Kidney epithelial cell (primary cell): ENCODE measurements around the gene DENND2A. TPM values are rescaled to one million over a fixed set of nuclear protein-coding genes. Genes with fewer than 3 reads are reported as not detected.
"Not testable (repeated sequence)": the region's sequence is repeated elsewhere in the genome, so short reads cannot be mapped to it uniquely, and the experiment has no call there.

ENCODE experiments used
- DNase-seq: peaks from one replicate; pipeline ENCODE4 v3.0.0-alpha.2; 2010; ENCODE audit warnings: low read depth
- H3K27me3 ChIP-seq: 2 replicates; pipeline ENCODE4 v1.6.0; 2011; ENCODE audit warnings: low read length; ENCODE audit not compliant: control insufficient read depth, insufficient read depth
- H3K36me3 ChIP-seq: 2 replicates; pipeline ENCODE4 v1.5.1; 2011; ENCODE audit warnings: low read length; ENCODE audit not compliant: control insufficient read depth, insufficient read depth
- H3K4me3 ChIP-seq: 2 replicates; pipeline ENCODE4 v1.5.1; 2011; ENCODE audit warnings: low read depth, mild to moderate bottlenecking, control low read depth, low read length
- total RNA-seq: library from RNA; depleted of rRNA; stranded (reverse); fragments of >200 nt; gene quantifications from 2 replicates; pipeline ENCODE4 v1.2.3, GENCODE V29; 2015
- TF ChIP-seq, protein P1 (sequence below): IDR thresholded peaks from 2 replicates; pipeline ENCODE4 v1.5.1; 2011; ENCODE audit warnings: mild to moderate bottlenecking, moderate library complexity, low read length, control low read depth, inconsistent platforms; ENCODE audit not compliant: insufficient read depth, poor library complexity, severe bottlenecking

The DENND2A gene
- total RNA-seq, 1 donor from 2014 or later, result 14.8 TPM

DNA sequence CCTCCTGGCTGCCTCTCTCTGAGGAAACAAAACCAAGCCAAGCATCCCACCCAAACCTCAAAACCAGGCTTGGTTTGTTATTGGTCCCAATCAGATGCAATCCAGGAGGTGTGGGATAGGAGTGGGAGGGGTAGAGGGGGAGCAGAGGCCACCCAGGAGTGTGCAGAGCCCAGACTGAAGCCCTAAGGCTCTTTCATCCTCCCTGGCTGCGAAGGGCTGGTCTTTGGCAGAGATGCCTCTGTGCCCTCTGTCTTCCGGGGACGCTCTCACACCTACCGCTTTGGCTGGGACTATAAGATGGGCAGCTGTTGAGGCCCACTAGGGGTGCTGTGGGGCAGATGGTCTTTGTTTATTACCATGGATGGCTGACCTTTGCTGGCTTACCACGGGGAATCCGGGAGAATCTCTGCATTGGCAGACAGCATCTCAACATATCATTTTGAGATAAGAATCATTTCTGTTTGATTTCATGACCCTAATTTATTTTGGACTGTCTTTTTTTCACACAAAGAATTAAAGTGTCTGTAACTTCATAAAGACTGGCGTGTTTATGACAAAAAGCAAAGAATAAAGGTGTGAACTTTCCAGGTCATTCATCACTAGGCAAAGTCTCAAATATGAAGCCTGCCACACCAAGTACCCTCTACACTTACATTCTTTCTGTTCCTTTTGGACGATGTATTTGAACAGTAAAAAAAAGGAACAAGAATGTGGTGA lies 6.5 kb upstream of the DENND2A start:
- DNase-seq, result no peak
- TF ChIP-seq, protein P1, sequence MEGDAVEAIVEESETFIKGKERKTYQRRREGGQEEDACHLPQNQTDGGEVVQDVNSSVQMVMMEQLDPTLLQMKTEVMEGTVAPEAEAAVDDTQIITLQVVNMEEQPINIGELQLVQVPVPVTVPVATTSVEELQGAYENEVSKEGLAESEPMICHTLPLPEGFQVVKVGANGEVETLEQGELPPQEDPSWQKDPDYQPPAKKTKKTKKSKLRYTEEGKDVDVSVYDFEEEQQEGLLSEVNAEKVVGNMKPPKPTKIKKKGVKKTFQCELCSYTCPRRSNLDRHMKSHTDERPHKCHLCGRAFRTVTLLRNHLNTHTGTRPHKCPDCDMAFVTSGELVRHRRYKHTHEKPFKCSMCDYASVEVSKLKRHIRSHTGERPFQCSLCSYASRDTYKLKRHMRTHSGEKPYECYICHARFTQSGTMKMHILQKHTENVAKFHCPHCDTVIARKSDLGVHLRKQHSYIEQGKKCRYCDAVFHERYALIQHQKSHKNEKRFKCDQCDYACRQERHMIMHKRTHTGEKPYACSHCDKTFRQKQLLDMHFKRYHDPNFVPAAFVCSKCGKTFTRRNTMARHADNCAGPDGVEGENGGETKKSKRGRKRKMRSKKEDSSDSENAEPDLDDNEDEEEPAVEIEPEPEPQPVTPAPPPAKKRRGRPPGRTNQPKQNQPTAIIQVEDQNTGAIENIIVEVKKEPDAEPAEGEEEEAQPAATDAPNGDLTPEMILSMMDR, result peak; percentile 84
- Histone ChIP-seq H3K27me3 (no peaks in the 10 kb centered on the region), H3K36me3 (no peaks in the 10 kb centered on the region), H3K4me3 (no peak overlapping the region)

DNA sequence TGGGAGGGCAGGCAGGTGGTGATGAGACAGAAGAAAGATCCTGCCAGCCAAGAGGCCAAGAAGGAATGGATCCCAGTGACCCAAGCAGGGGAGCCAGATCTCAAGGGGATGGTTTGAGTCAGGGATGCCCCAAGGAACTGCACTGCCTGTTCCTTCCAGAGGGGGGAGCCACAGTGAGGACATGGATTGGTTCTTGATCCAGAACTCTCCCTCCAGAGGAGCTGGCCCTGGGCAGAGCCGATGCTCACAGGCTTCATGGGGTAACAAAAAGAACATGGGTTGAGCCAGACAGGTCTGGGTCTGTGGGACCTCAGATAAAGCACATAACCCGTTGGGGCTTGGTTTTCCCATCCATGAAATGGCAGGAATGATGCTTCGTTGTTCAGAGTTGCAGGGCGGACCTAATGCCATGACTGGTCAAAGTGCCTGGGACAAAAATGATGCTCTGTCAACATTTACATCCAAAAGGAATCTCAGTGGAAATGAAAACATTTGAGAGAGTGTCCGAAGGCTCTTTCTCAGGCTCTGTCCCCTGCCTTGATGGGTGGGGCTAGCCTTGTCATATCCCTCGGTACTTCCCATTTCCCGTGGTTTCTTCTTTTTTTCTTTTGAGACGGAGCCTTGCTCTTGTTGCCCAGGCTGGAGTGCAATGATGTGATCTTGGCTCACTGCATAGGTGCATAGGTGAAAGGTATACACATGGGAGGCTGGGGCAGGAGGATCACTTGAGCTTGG lies 4.7 kb upstream of the DENND2A start:
- TF ChIP-seq, protein P1, result peak; percentile 29
- no peaks in the 10 kb centered on the region for H3K27me3 ChIP-seq
- no peaks in the 10 kb centered on the region for H3K36me3 ChIP-seq
- no peak overlapping the region for H3K4me3 ChIP-seq
- no peak for DNase-seq

DNA sequence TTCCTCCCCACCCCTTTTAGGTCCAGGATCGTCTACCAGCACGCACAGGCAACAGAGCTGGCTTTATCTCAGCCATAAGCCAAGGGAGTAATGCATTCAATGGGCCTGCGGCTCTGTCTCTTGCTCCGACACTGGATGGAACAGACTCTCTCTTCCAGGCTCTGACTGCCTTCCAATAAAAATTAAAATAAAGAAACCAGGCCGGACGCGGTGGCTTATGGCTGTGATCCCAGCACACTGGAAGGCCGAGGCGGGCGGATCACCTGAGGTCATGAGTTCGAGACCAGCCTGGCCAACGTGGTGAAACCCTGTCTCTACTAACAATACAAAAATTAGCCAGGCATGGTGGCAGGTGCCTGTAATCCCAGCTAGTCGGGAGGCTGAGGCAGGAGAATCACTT lies 4.1 kb upstream of the DENND2A start:
- H3K27me3 ChIP-seq, DNase-seq, H3K36me3 ChIP-seq, H3K4me3 ChIP-seq: not testable (repeated sequence)

DNA sequence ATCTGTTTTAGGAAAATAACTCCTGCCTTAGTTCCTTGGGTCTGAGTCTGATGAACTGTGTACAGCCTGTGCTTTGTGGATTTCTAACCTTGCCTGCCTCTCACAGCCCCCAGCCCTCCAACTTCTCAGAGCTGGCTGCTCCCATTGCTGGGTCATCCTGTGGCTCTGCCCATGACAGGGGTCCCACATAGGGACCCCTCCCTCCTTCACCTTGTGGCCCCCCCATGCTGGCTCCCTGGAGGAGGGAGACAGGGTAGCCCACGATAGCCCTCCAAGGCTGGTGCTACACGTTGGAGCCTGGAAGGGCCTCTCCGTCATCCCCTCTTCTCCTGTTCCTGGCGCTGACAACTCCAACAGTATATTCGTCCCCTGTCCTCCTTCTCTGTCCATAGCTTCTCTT lies 2.8 kb upstream of the DENND2A start:
- H3K36me3 ChIP-seq, result no peaks in the 10 kb centered on the region
- H3K27me3 ChIP-seq, result peaks cover 2% of the 10 kb centered on the region
- TF ChIP-seq, protein P1, result no peak
- DNase-seq, result no peak
- H3K4me3 ChIP-seq, result no peak overlapping the region

DNA sequence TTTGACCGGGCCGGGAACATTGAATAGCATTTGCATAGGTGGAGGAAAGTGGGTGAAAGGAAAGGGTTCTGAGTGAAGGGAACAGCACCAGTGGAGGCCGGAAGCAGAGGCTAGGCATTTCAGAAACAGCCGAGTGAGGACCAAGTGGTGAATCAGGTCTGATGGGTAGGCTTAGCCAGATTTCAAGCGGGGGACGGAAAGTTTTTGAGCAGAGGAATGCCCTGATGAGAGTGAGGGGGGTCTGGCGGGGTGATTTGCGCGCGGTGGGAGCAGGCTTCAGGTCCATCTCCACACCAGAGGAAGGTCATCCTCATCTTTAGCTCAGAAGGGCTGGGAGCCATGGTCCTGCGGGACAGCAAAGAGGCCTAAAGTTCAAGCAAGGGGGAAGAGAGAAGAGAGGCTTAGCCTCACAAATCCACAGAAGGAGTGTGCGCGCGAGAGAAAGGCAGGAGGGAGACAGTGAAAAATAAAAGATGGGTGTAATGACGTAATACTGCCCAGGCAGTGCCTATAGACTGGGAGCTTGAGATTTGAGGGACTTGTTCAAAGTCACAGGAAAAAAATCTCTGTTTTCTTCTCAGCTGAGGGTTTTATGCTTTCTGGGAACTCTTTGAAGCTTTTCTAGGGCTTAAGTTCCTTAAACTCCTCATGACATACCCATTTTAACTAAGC lies 1.0 kb upstream of the DENND2A start:
- TF ChIP-seq, protein P1, result no peak
- Histone ChIP-seq H3K27me3 (peaks cover 2% of the 10 kb centered on the region), H3K4me3 (peak overlapping the region; percentile 84), H3K36me3 (no peaks in the 10 kb centered on the region)
- no peak for DNase-seq

DNA sequence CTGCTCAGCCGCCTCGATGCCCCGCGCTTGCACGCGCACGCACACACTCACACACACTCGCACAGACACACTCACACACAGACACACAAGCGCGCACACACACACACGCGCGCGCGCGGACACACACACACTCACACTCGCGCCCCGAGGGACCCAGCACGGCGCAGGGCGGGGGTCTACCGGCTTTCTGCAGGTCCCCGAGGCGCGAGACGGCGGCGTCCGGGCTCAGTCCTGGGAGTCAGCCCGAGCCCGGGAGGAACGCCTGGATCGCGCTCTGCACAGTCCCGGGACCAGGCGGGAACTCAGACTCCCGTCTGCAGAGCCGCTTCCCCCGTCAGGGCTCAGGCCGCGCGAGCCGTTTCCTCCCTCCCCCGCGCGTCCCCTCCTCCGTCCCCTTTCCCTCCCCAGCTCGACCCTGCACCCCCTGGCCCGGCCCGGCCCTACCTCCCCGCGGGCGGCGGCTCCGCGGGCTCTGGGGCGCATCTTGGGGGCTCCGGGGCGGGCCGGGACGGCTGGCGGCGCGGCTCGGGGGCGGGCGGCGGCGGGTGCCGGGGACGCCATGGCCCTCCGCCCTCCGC lies 464 bp downstream of the DENND2A start:
- Histone ChIP-seq H3K27me3 (peaks cover 2% of the 10 kb centered on the region), H3K36me3 (no peaks in the 10 kb centered on the region), H3K4me3 (peak overlapping the region; percentile 84)
- no peak for DNase-seq
- TF ChIP-seq, protein P1, result no peak
